ENCODE results near the gene PDE11A.

DNA sequence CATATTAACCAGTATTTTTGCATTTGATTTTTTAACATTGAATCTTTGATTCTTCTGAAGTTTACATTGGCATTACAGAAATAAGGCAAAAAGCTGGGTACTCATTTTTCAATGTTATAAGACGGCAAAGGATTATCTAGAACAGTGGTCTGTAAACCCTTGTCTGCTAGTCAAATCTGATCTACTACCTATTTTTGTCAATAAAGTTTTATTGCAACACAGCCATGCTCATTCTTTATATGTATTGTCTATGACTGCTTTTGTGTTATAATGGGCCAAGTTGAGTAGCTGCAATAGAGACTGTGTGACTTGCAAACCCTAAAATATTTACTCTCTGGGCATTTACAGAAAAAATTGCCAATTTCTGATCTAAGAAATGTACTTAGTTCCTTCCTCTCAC, 181.0 kb downstream of the PDE11A start:
- TF ChIP-seq EZH2 (IDR thresholded peaks at IDR 0.05; ENCODE audit: insufficient read depth, poor library complexity, severe bottlenecking), result no peak
- TF ChIP-seq EZH2phosphoT487 (IDR thresholded peaks at IDR 0.05; ENCODE audit: insufficient read depth, low read depth), result no peak

All from GM23248 (cell line).